Endothelial cell (in vitro differentiated cells): Measurements from ENCODE around the gene LRRC4B. TPM values are rescaled to one million over a fixed set of nuclear protein-coding genes. Genes with fewer than 3 reads are reported as not detected.

ENCODE experiments used
- DNase-seq: peaks from one replicate; pipeline ENCODE4 v3.0.0; 2021; ENCODE audit warnings: low spot score
- H3K27ac Mint-ChIP-seq: one replicate; pipeline ENCODE4 v1.8.0; 2021; ENCODE audit warnings: mixed read lengths, inconsistent platforms; ENCODE audit not compliant: unreplicated experiment
- H3K27me3 Mint-ChIP-seq: one replicate; pipeline ENCODE4 v1.8.0; 2021; ENCODE audit warnings: mild to moderate bottlenecking, moderate library complexity, mixed read lengths, inconsistent platforms; ENCODE audit not compliant: unreplicated experiment
- H3K36me3 Mint-ChIP-seq: one replicate; pipeline ENCODE4 v1.8.0; 2021; ENCODE audit warnings: mild to moderate bottlenecking, low read depth, mixed read lengths, inconsistent platforms; ENCODE audit not compliant: unreplicated experiment
- H3K4me1 Mint-ChIP-seq: one replicate; pipeline ENCODE4 v1.8.0; 2021; ENCODE audit warnings: mild to moderate bottlenecking, mixed read lengths, inconsistent platforms; ENCODE audit not compliant: unreplicated experiment
- H3K4me3 Mint-ChIP-seq: one replicate; pipeline ENCODE4 v1.8.0; 2021; ENCODE audit warnings: mild to moderate bottlenecking, mixed read lengths, inconsistent platforms; ENCODE audit not compliant: unreplicated experiment
- H3K9me3 Mint-ChIP-seq: one replicate; pipeline ENCODE4 v1.8.0; 2021; ENCODE audit warnings: mixed read lengths, inconsistent platforms; ENCODE audit not compliant: unreplicated experiment
- CTCF ChIP-seq: fragments of 200-600 bp; sonication (generic); IDR thresholded peaks from one replicate; pipeline ENCODE4 v1.5.0; 2021; ENCODE audit warnings: antibody characterized with exemption; ENCODE audit not compliant: unreplicated experiment
- total RNA-seq: library from RNA; stranded (reverse); fragmentation: NEBNext Ultra II Directional; extraction: Animal tissue kit (Norgen Biotek cat#: 25700); gene quantifications from one replicate; pipeline ENCODE4 v1.2.1, GENCODE V29; 2021; ENCODE audit not compliant: unreplicated experiment

LRRC4B gene
- total RNA-seq, 1 donor from 2014 or later = 3.0 TPM

GRCh38 chr19:50481351-50482149 is 86.7 kb downstream of the LRRC4B start:
- H3K27ac Mint-ChIP-seq = no peak overlapping the region
- peaks cover 37% of the 10 kb centered on the region for H3K9me3 Mint-ChIP-seq
- H3K36me3 Mint-ChIP-seq = peaks cover 26% of the 10 kb centered on the region
- H3K27me3 Mint-ChIP-seq = peaks cover 21% of the 10 kb centered on the region
- DNase-seq = no peak
- H3K4me1 Mint-ChIP-seq = no peaks in the 10 kb centered on the region
- no peak overlapping the region for H3K4me3 Mint-ChIP-seq
- no peak for TF ChIP-seq CTCF

GRCh38 chr19:50480281-50481111 is 87.7 kb downstream of the LRRC4B start:
- Mint-ChIP-seq H3K9me3 (peaks cover 32% of the 10 kb centered on the region), H3K27ac (no peak overlapping the region), H3K4me1 (no peaks in the 10 kb centered on the region), H3K4me3 (no peak overlapping the region), H3K27me3 (peaks cover 17% of the 10 kb centered on the region), H3K36me3 (peaks cover 23% of the 10 kb centered on the region)
- no peak for TF ChIP-seq CTCF
- DNase-seq = no peak

- Mint-ChIP-seq H3K27me3 (peaks cover 18% of the 10 kb centered on the region), H3K4me1 (no peaks in the 10 kb centered on the region), H3K9me3 (peaks cover 36% of the 10 kb centered on the region), H3K36me3 (peaks cover 28% of the 10 kb centered on the region), H3K27ac (no peak overlapping the region), H3K4me3 (no peak overlapping the region)
- DNase-seq = no peak
- no peak for TF ChIP-seq CTCF
Measured at GRCh38 chr19:50479761-50480251, 88.4 kb downstream of the LRRC4B start.

GRCh38 chr19:50478901-50479715 is 89.1 kb downstream of the LRRC4B start:
- no peak for TF ChIP-seq CTCF
- Mint-ChIP-seq H3K9me3 (peaks cover 38% of the 10 kb centered on the region), H3K27me3 (peaks cover 18% of the 10 kb centered on the region), H3K4me1 (no peaks in the 10 kb centered on the region), H3K4me3 (peak overlapping the region; percentile 74), H3K27ac (no peak overlapping the region), H3K36me3 (peaks cover 28% of the 10 kb centered on the region)
- DNase-seq = no peak
